Small intestine (tissue), 7 donors: ENCODE data around the gene ADAMTS2. TPM values are rescaled to one million over a fixed set of nuclear protein-coding genes. Genes with fewer than 3 reads are reported as not detected.

Experiments used
- DNase-seq, 2 donors: peaks; one replicate each; pipeline versions ENCODE4 v3.0.0 to v3.0.0-alpha.2; 2013
- FAIRE-seq: peaks from 2 replicates; lab custom pipeline; 2012; peaks lifted over from hg19 to GRCh38; lab: Jason Lieb, UNC
- H3K27ac ChIP-seq, 3 donors: one replicate each; pipeline ENCODE4 v1.5.1; 2013; ENCODE audit warnings: low read length in 2 of 3, mild to moderate bottlenecking in 2 of 3, control low read depth in 1 of 3, inconsistent platforms in 1 of 3, low read depth in 1 of 3, moderate library complexity in 1 of 3
- H3K27me3 ChIP-seq, 3 donors: one replicate each; pipeline ENCODE4 v1.6.1; 2013; ENCODE audit warnings: low read length in 3 of 3, inconsistent platforms in 1 of 3; ENCODE audit not compliant: control insufficient read depth in 3 of 3, insufficient read depth in 3 of 3
- H3K36me3 ChIP-seq, 3 donors: one replicate each; pipeline ENCODE4 v1.6.1; 2013; ENCODE audit warnings: low read length in 3 of 3, inconsistent platforms in 1 of 3, low read depth in 1 of 3, mild to moderate bottlenecking in 1 of 3, moderate library complexity in 1 of 3; ENCODE audit not compliant: control insufficient read depth in 3 of 3, insufficient read depth in 2 of 3
- H3K4me1 ChIP-seq, 3 donors: one replicate each; pipeline ENCODE4 v1.6.1; 2013; ENCODE audit warnings: low read length in 2 of 3, inconsistent platforms in 1 of 3, low read depth in 1 of 3, mild to moderate bottlenecking in 1 of 3, moderate library complexity in 1 of 3; ENCODE audit not compliant: control insufficient read depth in 3 of 3, insufficient read depth in 2 of 3
- H3K4me3 ChIP-seq, 3 donors: one replicate each; pipeline ENCODE4 v1.5.1; 2013; ENCODE audit warnings: low read length in 3 of 3, control low read depth in 1 of 3, inconsistent platforms in 1 of 3, low read depth in 1 of 3, mild to moderate bottlenecking in 1 of 3, moderate library complexity in 1 of 3
- H3K9me3 ChIP-seq, 2 donors: one replicate each; pipeline ENCODE4 v1.6.1; 2013; ENCODE audit warnings: low read depth in 1 of 2, low read length in 1 of 2; ENCODE audit not compliant: control insufficient read depth in 2 of 2, insufficient read depth in 1 of 2
- WGBS, 3 donors: extraction: QIAGEN DNeasy Blood & Tissue Kit; methylation state at CpG; one replicate each; pipeline ENCODE4 v1.1.7; 2013; 5-methylcytosine and 5-hydroxymethylcytosine counted together
- polyA plus RNA-seq, 4 donors: library from polyadenylated mRNA; stranded (reverse) in 3 of 4; unstranded in 1 of 4; fragments of 200-250 nt in 3 of 4; fragments of 120-200 nt in 1 of 4; gene quantifications; one replicate each; pipeline versions ENCODE4 v1.2.1 to v1.2.3, GENCODE V29; 2013
- donor health status: healthy with polysubstance abuse.
- donor health status: control.
- donor health status: control.
- donor health status: Bipolar disorder and iron deficiency.
- donor health status: healthy.

ADAMTS2 gene
- polyA plus RNA-seq, 4 donors, result 0.22 to 6.3 (median 2.4) TPM

- FAIRE-seq, result no peak
- peaks cover 0 to 3% (median 0%) of the 10 kb centered on the region in 3 donors for H3K36me3 ChIP-seq
- H3K27me3 ChIP-seq, result no peaks in the 10 kb centered on the region
- peaks cover 0 to 8% (median 0%) of the 10 kb centered on the region in 3 donors for H3K4me1 ChIP-seq
- H3K4me3 ChIP-seq, result no peak overlapping the region
- no peaks in the 10 kb centered on the region for H3K9me3 ChIP-seq
- WGBS, 3 donors, result 30 to 52% (median 38%) methylated on average over 33 to 35 of the region's 35 CpGs
- DNase-seq, result peak; percentile 1 to 42
- H3K27ac ChIP-seq, result peak overlapping the region in 2 of 3 donors; percentile 42 to 55
These were observed 79.6 kb downstream of the ADAMTS2 start for GRCh38 chr5:179265514-179266290.

- peak overlapping the region in 2 of 3 donors; percentile 42 to 43 for H3K27ac ChIP-seq
- FAIRE-seq (no peak), DNase-seq (no peak)
- no peaks in the 10 kb centered on the region for H3K9me3 ChIP-seq
- H3K36me3 ChIP-seq, result peaks cover 0 to 3% (median 0%) of the 10 kb centered on the region in 3 donors
- no peaks in the 10 kb centered on the region for H3K27me3 ChIP-seq
- H3K4me3 ChIP-seq, result no peak overlapping the region
- peaks cover 0 to 8% (median 0%) of the 10 kb centered on the region in 3 donors for H3K4me1 ChIP-seq
- 38 to 52% (median 40%) methylated on average over 22 to 24 of the region's 24 CpGs for WGBS, 3 donors
These were observed 80.3 kb downstream of the ADAMTS2 start for GRCh38 chr5:179264783-179265513.

- FAIRE-seq, result no peak
- WGBS, 3 donors, result 75 to 87% (median 80%) methylated on average over 12 to 13 of the region's 13 CpGs
- Histone ChIP-seq H3K36me3 (peaks cover 0 to 3% (median 0%) of the 10 kb centered on the region in 3 donors), H3K27ac (no peak overlapping the region), H3K9me3 (no peaks in the 10 kb centered on the region), H3K27me3 (no peaks in the 10 kb centered on the region), H3K4me1 (peaks cover 0 to 8% (median 0%) of the 10 kb centered on the region in 3 donors), H3K4me3 (no peak overlapping the region)
- no peak for DNase-seq
These were observed 81.0 kb downstream of the ADAMTS2 start for GRCh38 chr5:179264053-179264782.

- H3K27me3 ChIP-seq, result no peaks in the 10 kb centered on the region
- peaks cover 0 to 3% (median 0%) of the 10 kb centered on the region in 3 donors for H3K36me3 ChIP-seq
- FAIRE-seq (no peak), DNase-seq (no peak)
- no peak overlapping the region for H3K4me3 ChIP-seq
- H3K9me3 ChIP-seq, result no peaks in the 10 kb centered on the region
- 81 to 87% (median 83%) methylated on average over 23 of the region's 23 CpGs for WGBS, 3 donors
- peaks cover 0 to 8% (median 0%) of the 10 kb centered on the region in 3 donors for H3K4me1 ChIP-seq
- no peak overlapping the region for H3K27ac ChIP-seq
These were observed 81.7 kb downstream of the ADAMTS2 start for GRCh38 chr5:179263391-179264052.

GRCh38 chr5:179262126-179262920 lies 82.9 kb downstream of the ADAMTS2 start:
- Histone ChIP-seq H3K4me1 (peaks cover 0 to 8% (median 0%) of the 10 kb centered on the region in 3 donors), H3K27ac (no peak overlapping the region), H3K4me3 (no peak overlapping the region), H3K9me3 (no peaks in the 10 kb centered on the region), H3K36me3 (no peaks in the 10 kb centered on the region), H3K27me3 (no peaks in the 10 kb centered on the region)
- DNase-seq (no peak), FAIRE-seq (no peak)
- 77 to 84% (median 77%) methylated on average over 30 of the region's 30 CpGs for WGBS, 3 donors

GRCh38 chr5:179261301-179262125 lies 83.7 kb downstream of the ADAMTS2 start:
- DNase-seq, result no peak
- H3K9me3 ChIP-seq, result no peaks in the 10 kb centered on the region
- FAIRE-seq, result no peak
- peaks cover 0 to 8% (median 0%) of the 10 kb centered on the region in 3 donors for H3K4me1 ChIP-seq
- WGBS, 3 donors, result 52 to 63% (median 55%) methylated on average over 21 of the region's 21 CpGs
- no peaks in the 10 kb centered on the region for H3K36me3 ChIP-seq
- H3K27me3 ChIP-seq, result no peaks in the 10 kb centered on the region
- H3K27ac ChIP-seq, result no peak overlapping the region
- H3K4me3 ChIP-seq, result no peak overlapping the region
